Coronary artery (tissue), 2 donors: ENCODE data around the gene MRC2.

Experiments
- DNase-seq: peaks from one replicate; pipeline ENCODE4 v3.0.0-alpha.2; 2017; ENCODE audit warnings: low spot score
- H3K27ac ChIP-seq, 2 donors: fragments of 200-600 bp; sonication (generic); one replicate each; pipeline ENCODE4 v1.5.1; 2016 to 2019
- H3K4me3 ChIP-seq: fragments of 200-600 bp; sonication (generic); 2 replicates; pipeline ENCODE4 v1.5.1; 2016; ENCODE audit warnings: mild to moderate bottlenecking, moderate library complexity
- TF ChIP-seq, protein P1 (sequence below): fragments of 200-600 bp; sonication (generic); IDR thresholded peaks from one replicate; pipeline ENCODE4 v1.5.1; 2019; ENCODE audit warnings: antibody characterized with exemption

The MRC2 gene

GRCh38 chr17:62652251-62653001 lies 25.0 kb downstream of the MRC2 start:
- TF ChIP-seq, protein P1, sequence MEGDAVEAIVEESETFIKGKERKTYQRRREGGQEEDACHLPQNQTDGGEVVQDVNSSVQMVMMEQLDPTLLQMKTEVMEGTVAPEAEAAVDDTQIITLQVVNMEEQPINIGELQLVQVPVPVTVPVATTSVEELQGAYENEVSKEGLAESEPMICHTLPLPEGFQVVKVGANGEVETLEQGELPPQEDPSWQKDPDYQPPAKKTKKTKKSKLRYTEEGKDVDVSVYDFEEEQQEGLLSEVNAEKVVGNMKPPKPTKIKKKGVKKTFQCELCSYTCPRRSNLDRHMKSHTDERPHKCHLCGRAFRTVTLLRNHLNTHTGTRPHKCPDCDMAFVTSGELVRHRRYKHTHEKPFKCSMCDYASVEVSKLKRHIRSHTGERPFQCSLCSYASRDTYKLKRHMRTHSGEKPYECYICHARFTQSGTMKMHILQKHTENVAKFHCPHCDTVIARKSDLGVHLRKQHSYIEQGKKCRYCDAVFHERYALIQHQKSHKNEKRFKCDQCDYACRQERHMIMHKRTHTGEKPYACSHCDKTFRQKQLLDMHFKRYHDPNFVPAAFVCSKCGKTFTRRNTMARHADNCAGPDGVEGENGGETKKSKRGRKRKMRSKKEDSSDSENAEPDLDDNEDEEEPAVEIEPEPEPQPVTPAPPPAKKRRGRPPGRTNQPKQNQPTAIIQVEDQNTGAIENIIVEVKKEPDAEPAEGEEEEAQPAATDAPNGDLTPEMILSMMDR: no peak
- peak overlapping the region; percentile 74 for H3K4me3 ChIP-seq
- DNase-seq: peak; percentile 88
- H3K27ac ChIP-seq: peak overlapping the region; percentile 62 to 83

DNA sequence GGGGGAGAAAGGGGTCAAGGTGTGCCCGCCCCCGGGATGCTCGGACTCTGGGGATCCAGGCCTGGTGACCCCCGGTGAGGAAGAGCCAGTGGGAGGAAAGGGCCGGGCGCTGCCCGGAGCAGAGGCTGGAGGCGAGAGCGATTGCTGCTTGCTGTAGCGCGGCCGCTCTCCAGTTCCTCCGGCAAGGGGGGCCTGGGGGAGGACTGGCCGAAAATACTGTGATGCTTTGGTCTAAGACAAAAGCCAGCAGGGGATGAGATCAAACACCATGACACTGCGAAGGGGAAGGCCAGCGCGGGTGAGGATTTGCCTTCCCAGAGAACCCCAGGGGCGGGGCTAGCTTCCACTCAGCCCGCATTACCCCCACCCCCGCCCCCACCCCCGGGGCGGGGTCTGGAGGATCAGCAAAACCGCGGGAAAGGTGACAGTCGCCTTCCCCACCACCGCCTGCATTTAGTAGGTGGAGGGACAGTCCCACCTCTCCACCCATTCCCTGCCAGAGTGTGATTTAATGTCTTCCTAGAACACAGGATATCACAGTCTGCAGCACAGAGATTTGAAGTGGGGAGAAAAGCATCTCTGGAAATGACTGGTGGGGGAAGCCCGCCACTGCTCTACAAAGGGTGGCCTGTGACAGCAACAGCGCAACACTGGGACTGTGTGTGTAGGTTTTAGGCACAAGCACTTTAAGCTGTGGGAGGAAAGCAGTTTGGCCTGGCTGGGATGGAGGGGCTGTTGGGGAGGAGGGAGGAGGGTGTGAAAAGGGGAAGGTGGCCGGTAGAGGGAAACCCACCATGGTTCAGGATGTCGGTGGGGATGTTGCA lies 25.7 kb downstream of the MRC2 start:
- TF ChIP-seq, protein P1: no peak
- H3K27ac ChIP-seq: peak overlapping the region; percentile 62 to 83
- H3K4me3 ChIP-seq: peak overlapping the region; percentile 74
- no peak for DNase-seq

GRCh38 chr17:62653826-62654761 lies 26.6 kb downstream of the MRC2 start:
- TF ChIP-seq, protein P1: no peak
- H3K4me3 ChIP-seq: peak overlapping the region; percentile 74
- H3K27ac ChIP-seq: peak overlapping the region in 1 of 2 donors; percentile 83
- DNase-seq: no peak

DNA sequence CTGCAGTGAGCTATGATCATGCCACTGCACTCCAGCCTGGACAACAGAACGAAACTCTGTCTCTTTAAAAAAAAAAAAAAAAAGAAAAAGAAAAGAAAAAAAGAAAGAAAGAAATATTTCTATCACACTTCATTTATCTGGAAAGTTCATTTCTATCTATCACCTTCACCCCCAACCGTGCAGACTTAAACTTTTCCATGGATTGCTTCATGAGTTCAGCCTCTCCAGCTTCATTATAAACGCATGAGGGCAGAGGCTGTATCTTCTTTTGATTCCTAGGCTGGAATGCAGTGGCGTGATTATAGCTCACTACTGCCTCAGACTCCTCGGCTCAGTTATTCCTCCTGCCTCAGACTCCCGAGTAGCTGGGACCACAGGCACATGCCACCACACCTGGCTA lies 28.2 kb downstream of the MRC2 start:
- no peak for DNase-seq
- Histone ChIP-seq H3K4me3 (no peak overlapping the region), H3K27ac (no peak overlapping the region)
- TF ChIP-seq, protein P1: no peak

DNA sequence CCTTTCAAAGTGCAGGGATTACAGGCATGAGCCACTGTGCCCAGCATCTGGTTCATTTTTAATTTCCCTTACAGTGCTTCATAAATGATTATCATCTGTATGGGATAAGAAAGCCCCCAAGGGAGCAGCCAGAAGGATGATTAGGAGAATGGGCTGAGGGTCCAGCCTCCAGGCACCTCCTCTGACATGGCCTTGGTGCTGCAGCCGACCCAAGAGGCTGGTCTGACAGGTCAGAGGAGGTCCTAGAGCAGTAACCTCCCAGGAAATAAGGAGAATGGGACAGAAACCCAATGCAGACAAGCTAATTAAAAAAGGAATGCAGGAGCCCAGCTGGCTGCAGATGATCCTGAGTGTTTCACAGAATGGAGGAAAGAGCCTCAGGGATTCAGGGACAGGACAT lies 29.0 kb downstream of the MRC2 start:
- no peak overlapping the region for H3K27ac ChIP-seq
- TF ChIP-seq, protein P1: no peak
- no peak overlapping the region for H3K4me3 ChIP-seq
- no peak for DNase-seq

DNA sequence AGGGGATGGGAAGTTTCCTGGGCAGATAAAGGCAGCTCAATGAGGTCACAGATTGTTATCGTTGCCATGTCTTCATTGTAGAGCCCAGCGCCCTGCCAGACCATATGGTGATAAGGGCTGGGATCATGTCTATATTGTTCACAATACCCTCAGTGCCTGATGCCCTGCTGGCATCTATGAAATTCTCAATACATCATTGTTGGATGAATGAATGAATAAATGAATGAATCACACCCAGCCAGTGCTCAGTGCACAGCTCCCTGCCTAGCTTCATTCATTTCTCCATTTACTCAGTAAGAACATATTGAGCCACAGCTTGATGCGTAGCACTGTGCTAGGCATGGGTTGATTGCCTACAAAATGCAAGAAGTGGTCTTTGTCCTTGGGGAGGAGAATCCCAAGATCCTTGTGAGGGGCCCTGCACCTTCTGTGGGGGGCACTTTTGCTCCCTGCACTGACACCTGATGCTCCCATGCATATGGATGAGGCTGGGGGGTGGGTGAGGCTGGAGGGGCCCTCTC lies 29.7 kb downstream of the MRC2 start:
- Histone ChIP-seq H3K27ac (no peak overlapping the region), H3K4me3 (no peak overlapping the region)
- TF ChIP-seq, protein P1: no peak
- DNase-seq: no peak
